Right kidney (tissue), 1 donor: Measurements from ENCODE around the gene OR2H2.

Experiments
- DNase-seq: peaks from one replicate; pipeline ENCODE4 v3.0.0-alpha.2; 2016

Gene OR2H2

DNA sequence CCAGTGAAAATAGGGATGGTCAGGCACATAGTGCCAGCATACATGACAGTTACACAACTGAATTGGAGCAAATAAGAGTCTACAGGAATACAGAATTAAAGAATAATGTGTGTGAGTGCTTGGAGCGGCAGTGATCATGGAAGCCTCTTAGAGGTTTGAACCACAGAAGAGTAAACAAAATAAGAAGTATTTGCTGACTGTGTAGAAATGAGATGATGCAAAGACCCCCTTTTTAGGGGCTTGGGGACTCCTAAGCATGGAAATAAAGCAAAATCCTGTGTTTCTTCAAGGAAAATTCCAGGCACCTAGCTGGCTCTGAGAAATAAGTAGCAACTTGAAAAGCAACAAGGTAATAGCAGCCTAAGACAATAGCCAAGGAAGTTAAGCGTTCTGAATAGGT lies 6.8 kb downstream of the OR2H2 start:
- no peak for DNase-seq

DNA sequence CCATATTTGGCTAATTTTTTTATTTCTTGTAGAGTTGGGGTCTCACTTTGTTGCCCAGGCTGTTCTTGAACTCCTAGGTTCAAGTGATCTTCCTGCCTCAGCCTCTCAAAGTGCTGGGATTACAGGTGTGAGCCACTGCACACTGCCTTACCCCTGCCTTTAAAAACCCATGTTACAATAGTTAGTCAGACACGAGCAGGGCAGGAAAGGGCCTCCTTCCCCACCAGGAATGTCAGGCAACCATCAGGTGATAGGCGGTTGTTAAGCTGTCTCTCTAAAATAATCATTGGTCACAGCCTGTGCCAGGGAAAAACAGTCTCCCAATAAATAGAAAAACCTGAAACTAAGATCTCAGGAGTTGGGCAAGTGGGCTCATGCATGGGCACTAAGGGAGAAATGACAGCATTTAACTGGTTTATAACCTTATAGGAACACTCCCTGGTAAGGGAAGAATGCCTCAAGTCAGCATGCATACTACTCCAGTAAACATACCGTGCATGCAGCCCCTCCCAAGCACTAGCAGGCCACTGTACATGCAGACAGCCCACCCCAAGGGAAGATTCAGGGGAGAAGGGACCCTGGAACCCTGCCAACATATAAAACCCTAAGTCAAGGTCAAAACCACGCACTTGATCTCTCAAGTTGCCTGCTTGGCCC lies 8.4 kb downstream of the OR2H2 start:
- DNase-seq: no peak

DNA sequence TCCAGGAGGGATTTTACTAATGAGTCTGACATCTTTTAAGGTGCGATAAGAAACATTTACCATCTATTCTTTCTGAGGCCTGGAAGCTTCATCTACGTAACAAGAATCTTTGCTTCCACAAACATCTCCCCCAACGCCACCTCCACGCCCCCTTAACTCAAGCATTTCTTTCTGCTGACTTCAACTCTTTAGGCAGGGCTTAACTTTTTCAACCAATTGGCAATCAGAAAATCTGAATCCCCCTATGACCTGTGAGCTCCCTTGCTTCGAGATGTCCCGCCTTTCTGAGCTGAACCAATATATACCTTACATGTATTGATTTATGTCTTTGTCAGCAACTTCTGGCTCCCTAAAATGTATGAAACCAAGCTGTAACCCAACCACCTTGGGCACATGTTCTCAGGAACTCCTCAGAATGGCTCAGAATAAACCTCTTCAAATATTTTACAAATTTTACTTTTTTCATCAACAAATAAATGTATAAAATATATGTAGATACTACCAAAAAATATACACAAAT lies 11.5 kb downstream of the OR2H2 start:
- no peak for DNase-seq

DNA sequence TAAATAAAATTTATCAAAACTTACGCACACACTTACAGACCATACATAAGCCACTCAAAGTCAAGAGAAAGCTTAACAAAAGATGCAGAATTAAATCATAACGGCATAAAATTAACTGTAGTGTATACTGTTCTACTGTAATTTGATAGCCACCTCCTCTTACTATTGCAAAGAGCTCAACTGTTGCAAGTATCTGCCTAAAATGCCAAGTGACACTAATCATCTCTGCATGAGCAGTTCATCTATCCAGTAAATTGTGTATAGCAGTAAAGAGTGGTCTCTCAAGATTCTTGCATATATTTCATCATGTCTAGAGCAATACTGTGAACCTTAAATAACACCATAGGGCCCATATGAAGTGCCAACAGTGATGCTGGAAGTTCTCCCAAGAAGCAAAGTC lies 12.3 kb downstream of the OR2H2 start:
- no peak for DNase-seq

DNA sequence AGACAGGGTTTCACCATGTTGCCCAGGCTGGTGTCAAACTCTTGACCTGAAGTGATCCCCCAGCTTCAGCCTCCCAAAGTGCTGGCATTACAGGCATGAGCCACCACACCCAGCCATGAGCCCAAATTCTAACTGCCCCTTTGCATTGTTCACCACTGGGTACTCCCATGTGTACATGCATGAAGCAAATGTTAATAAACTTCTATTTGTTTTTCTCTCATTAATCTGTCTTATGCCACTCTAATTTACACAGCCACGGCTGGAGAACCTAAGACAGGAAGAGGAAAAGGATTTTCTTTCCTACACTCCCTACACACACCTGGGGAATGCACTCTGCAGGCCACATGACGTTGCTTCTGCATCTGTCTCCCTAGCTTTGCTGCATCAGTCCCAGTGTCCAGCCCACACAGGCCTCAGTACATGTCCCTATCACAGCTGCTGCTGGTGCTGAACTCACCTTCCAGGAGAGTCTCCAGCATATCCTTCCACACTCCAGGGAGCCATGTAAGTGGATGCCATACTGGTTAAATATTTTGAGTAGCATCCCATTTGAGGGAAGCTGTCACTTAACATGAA lies 13.3 kb downstream of the OR2H2 start:
- DNase-seq: no peak

DNA sequence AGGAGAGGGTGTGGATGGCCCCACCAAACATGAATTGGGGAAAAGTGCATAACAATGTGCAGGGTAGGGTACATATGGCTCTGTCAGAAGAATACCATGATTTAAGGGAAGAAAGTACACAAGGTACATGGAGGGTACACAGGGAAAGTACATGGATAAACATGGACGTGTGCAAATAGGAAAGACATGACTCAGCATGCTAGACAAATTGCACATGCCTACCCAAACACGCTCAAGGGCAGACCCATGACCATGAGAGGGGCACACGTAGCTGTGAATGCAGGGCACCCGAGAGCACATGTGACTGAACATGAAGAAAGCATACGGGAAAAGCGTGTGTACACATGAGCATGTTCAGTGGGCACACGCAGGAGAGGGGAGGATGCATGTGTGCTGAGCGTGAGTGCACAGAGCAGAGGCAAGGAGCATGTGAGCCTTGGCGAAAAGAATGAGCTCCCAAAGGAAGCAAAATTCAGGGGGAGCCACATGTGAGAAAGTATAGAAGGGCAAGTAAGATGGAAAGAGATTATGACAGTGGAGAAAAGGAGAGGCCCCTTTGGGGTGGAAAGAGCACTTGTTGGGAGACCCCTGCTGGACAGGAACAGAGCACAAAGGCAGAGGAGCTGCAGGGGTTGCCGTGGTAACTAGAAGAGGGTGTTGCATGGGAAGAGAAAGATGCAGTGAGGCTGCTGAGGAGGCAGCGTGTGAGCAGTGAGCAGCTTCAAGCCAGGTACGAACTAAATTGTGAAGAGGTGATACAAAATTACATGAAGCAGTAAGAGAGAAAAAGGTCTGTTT lies 17.8 kb downstream of the OR2H2 start:
- DNase-seq: no peak

DNA sequence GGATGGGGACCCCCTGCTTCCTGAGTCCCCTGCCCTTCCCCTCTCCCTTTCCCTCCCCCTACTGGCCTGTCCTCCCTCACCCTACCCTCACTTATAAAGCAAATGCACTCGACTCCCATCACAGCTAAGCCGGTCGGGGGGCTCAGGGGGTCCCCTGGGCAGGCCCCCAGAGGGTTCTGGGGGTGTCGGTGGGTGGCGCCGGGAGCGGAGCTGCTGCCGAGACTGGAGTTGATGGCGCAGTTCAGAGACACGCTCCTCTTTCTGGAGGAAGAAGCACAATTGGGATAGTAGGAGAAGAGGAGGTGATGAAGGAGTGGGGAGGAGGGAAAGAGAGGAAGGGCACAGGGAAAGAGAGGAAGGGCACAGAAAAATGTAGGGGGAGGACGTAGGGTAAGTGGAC lies 18.5 kb downstream of the OR2H2 start:
- no peak for DNase-seq

DNA sequence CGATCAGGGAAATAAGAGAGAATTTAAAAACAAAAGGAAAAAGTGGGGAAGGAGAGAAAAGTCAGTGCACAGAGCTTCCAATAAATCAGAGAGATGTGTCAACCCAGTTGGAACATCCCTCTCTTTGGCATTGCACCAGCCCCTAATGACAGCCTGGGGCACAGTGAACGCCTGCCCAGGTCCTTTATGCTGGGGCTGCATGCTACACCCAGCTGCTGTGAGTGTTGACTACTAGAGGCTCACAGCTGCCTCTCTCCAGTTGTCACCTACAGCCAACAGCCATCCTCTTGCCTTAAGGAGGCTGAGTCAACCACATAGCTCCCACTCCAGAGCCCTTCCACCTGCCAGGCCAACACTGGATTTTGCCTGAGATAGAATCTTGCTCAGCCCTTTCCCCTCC lies 19.0 kb downstream of the OR2H2 start:
- DNase-seq: no peak

DNA sequence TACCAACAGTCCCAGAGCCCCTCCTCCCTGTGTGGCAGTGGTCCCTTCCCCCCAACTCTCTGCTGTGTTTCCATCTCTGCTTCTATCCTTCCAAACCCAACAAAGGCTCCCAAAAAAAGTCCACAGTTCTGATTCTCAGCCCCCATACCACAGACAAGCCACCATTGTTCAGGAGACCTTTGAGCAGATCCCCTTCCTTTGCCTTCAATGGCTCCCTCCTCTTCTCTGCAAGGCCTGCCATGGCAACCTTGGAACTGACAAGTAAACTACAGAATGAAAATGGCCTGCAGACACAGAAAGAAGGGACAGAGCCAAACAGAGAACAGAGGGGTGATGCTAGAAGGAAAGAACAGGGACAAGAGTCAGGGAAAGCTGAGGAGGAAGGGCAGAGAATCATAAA lies 23.2 kb downstream of the OR2H2 start:
- no peak for DNase-seq

DNA sequence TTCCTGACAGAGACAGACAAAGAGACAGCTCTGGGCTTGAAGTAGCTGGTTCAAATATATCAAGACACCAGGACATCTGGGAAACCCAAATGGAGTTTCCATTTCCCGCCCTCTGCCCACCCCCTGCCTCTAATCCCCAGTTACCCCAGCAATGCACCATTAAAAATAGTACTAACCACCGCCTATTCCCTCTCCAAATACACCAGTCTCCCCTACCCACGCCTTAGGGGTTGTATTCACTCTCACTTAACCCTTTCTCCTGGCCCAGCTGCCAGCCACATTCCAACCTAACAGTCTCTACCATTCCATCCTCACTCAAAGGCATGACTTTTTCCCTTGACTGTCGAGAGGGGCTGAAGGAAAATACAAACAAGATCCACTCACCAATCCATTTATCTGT lies 25.6 kb downstream of the OR2H2 start:
- no peak for DNase-seq

DNA sequence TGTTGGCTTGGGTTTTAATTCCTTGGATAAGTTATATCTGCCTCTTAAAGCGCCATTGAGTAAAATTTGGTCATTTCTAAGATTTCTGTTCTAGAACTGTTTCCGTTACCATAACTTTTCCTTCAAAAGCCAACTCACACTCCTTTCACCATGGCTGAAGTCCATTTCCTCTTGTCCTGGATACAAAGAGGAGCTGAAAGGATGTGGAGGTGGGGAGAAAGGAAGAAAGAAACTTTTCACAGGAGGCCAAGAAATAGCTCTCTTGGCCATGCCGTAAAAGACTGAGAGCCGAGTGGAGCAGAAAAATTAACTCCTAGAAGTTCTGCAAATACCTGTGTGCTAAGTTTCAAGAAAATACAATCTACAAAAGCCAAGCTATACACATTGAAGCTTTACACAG lies 26.5 kb downstream of the OR2H2 start:
- no peak for DNase-seq

DNA sequence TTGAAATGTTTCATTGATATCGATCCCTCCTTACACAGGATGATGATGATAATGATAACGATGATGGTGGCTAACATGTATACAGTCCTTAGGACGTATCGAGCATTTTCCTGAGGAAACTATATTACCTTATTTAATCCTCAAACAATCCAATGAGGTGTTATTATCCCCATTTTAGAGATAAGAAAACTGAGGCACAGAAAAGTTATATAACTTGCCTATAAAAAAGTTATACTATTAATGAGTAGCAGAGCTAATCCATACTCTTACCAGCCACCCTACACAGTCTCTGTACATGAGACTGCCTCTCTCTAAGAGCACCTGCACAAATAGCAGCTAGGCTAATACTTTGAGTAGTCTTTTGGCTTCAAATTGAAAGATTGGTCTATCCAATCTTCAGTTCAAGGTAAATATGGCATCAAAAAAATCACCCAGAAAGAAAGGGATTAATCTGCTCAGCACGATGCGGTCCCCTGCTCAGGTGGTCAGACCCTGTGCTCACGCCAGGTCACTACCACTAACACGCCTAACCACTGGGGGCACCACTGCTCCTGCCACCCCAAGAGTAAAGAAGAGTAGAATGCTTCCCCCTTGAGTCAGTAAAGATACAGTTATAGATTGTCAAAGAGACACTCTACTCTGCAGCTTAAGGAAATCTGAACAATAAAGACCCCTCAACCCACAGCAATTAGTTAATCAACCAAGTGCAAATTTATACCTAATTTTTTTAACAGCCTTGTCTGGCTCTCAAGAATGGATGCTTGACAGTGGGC lies 33.0 kb downstream of the OR2H2 start:
- DNase-seq: no peak

DNA sequence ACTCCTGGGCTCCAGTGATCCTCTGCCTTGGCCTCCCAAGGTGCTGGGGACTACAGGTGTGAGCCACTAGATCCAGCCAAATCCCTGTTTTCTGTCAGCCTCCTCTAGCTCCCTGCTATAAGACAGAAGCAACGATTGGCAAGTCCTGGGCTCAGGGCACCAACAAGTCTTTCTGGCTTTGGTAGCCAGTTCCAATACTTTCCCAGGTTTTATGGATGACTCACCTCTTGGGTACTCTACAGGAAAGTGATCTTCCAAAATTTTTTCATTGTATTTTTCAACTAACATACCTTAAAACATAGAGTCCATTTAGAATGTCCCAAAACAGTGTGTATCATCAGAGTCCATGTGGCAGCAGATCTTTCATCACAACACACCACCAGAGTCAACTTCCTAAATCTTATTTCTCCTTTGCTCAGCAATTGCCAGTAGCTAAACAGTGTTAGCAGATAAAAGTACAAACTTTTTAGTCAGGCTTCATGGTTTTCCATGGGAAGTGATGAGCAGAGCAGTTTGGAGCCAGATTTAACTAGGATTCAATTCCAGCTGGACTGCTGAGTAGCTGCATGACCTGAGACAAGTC lies 34.7 kb downstream of the OR2H2 start:
- DNase-seq: no peak

DNA sequence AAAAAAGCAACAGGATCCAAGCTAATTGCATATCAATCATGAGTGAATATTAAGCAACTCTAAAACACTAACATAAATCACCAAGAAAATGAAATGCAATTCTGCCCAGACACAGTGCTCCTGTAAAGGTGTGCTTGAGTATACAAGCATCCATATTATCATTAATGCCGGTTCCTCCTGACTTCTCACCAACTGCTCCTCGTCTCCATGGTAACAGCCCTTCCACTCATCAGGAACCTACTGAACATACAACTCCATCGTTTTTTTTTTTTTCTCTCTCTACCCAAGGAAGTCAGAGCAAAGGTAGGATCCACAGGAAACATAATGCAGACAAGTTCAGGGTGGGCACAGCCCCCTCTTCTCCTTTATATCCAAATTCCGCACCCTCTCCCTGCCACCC lies 35.7 kb downstream of the OR2H2 start:
- DNase-seq: no peak

DNA sequence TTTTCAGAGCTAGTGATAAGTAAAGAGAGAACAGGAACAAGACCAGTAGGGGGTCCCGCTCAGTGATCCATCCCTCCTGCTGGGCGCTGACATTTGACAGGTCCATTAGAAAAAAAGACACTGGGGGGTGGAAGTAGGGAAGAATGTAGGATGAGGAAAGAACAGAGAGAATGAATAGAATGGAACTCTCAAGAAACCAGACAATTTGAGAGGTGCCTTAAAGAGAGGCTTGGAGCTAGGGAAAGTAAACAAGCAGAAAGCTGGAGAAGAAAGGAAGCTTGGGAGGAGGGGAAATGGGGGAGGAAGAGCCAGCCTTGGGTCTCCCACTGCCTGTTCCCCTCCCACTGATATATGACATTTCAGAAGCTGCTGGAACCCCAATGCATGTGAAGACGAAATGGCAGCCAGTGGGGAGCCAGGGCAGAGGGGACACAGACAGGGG lies 39.6 kb downstream of the OR2H2 start:
- no peak for DNase-seq

DNA sequence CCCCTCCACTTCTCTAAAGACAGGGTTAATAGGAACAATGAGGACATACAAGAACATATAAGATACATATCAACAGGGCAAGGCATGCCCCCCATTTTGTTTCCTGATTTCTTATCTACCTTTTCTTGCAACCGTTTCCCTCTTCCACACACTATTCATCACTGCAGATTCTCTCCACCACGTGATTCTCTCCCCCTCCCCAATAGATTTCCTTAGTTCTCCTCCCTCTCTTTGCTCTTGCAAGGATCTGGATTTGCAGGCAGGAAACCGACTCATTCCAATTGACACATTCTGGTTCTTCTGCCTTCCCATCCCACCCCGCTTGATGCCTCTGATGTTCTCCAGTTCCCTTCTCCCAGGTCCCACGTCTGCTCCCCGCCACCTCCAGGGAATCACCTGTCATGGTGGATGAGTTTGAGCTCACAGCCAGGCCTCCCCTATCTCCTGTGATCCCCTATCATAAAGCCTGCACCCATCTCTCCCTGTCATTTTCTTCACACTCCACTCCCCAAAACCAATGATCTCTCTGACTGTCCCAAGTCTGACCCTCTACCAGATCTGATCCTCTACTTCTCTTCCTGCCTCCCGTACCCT lies 40.5 kb downstream of the OR2H2 start:
- DNase-seq: no peak

DNA sequence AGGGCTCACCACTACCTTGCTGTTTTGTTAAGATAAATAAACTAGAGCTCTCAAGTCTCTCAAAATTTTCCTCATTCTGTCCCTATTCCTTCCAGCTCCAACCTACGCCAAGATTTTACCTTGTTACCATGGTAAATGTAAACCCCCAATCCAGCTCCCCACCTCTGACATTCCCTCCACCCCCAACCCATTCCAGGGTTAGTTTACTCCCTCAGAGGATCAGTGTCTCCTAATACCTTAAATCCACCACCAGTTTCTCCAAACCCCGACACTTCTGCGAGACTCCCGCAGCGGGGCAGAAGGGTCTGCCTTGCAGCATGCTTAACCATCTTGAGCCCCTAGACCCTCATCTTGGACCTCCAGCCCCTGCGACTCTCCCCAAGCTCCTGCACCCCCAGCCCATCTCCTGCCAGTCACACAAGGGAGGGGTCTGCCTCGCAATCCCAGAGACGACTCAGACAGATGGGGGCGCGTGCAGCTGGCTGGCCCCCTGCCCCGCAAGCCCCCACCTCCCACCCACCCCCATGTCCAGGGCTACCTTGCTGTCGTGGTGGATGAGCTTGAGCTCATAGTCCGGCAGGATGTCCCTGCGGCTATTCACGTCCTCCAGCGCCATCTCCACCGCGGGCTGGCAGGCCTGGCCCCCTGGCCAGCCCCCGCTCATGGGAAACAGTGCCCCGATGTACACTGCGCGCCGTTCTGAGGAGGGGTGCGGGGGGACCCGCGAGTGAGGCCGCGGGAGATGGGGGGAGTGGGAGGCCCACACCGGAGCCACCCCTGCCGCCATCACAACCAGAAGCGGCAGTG lies 42.2 kb downstream of the OR2H2 start:
- DNase-seq: no peak

DNA sequence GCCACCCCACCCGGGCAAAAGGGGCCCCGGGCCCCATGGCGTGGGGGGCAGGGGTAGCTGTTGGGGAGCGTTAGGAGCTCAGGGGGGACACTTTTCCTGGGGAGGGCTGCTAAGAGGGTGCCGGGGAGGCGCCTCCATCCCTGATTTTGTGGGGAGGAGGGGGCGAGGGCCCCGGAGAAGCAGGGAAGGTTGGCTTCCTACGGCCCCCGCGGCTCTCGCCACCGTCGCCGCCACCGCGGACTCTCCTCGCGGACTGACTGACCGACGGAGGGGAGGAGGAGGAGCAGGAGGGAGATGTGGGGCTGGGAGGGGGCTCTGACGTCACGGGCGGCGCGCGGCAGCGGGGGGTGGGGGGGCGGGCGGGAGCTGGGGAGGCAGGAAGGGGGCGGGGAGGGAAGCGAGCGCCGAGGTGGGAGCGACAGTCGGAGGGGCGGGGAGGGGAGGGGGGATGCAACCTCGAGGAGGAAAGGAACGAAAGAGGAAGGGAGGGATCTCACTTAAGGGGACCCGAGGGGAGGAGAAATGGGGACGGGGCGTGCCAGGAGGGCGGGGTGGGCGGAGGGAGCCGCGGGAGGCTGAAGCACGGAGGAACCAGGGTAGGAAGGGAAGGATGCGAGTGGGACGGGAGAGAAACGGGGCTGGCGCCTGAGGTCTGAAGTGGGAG lies 43.0 kb downstream of the OR2H2 start:
- DNase-seq: peak; percentile 56

DNA sequence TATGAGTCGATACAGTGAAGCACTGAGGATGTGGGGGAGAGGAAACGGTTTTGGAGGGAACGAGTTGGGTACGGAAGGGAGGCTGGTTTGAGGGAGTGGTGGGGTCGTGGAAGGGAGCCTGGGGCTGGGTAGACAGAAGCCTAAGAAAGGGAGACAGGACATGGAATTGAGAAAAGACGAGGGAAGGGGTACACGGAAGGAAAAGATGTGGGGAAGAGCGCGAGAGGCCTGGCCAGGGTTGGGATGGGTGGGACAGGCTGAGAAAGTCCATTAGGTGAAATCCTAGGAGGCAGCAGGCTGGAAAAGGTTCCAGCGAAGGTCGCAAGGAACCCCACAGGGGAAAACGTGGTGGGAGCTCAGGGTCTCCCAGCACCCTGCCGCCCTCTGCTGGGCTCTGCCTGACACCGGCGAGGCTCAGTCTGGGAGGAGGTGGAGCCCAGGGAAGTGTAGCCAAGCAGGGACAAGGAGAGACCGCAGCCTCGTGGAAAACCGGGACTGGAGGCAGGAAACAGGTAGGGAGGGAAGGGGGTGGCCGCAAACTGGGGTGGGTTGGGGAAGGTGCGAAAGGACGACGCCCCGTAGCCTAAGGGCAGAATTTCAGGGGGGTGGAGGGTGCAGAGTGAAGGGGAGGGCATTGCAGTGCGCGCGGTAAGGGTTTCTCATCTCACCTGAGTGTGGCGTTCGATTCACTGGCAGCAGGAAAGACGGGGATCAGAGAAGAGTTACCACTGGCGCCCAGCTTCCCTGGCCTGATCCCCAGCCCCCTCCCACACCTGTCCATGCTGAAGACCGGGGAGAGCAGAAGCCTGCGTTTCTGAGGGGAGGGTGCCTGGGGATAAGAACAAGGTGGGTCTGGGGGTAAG lies 43.7 kb downstream of the OR2H2 start:
- peak; percentile 81 for DNase-seq

DNA sequence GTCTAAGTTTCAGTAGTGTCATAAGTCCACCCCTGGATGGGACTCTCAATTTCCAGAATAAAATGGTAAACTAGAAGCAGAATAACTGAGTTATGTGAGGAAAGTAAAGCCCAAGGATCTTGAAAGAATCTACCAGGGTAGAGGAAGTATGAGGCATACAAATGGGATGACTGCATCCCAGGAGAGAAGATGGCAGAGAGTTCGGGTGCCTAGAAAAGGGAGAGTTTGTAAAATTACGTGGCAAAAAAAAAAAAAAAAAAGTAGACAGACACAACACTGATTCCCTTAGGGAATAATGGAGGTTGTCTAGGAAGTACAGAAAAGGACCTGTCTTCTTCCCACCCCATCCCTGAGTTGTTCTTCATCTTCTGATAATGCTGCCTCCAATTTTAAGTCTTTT lies 44.6 kb downstream of the OR2H2 start:
- DNase-seq: no peak
